Pulmonary artery endothelial cell (primary cell): ENCODE measurements around the gene NPAS4. TPM values are rescaled to one million over a fixed set of nuclear protein-coding genes. Genes with fewer than 3 reads are reported as not detected.

Source experiments
- total RNA-seq: library from RNA; depleted of rRNA; stranded (reverse); fragments of >200 nt; gene quantifications from 2 replicates; pipeline ENCODE4 v1.2.3, GENCODE V29; 2014

The NPAS4 gene
- total RNA-seq, 1 donor from 2014 or later = not detected

Other genes starting within 250 kb of the NPAS4 start
- gene KLC2, start 163.3 kb upstream of the NPAS4 start, total RNA-seq = 12.0 and 12.1 TPM in 2 replicates
- gene RAB1B, start 152.4 kb upstream of the NPAS4 start, total RNA-seq = 79.5 and 83.3 TPM in 2 replicates
- 0.04 and 0.07 TPM in 2 replicates for gene CNIH2, start 142.9 kb upstream of the NPAS4 start, total RNA-seq
- 146 and 204 TPM in 2 replicates for gene YIF1A, start 131.9 kb upstream of the NPAS4 start, total RNA-seq
- not detected in 2 replicates for gene TMEM151A, start 129.1 kb upstream of the NPAS4 start, total RNA-seq
- 0.04 TPM in 1 of 2 replicates, not detected in the other for gene CD248, start 104.0 kb upstream of the NPAS4 start, total RNA-seq
- gene RIN1, start 84.6 kb upstream of the NPAS4 start, total RNA-seq = 4.7 and 6.4 TPM in 2 replicates
- 80.5 and 86.2 TPM in 2 replicates for gene BRMS1, start 75.9 kb upstream of the NPAS4 start, total RNA-seq
- gene B4GAT1, start 73.4 kb upstream of the NPAS4 start, total RNA-seq = 34.2 and 36.7 TPM in 2 replicates
- 0.33 and 0.85 TPM in 2 replicates for gene SLC29A2, start 49.3 kb upstream of the NPAS4 start, total RNA-seq
- gene MRPL11, start 17.8 kb downstream of the NPAS4 start, total RNA-seq = 46.9 and 48.5 TPM in 2 replicates
- 4.0 and 5.2 TPM in 2 replicates for gene PELI3, start 45.9 kb downstream of the NPAS4 start, total RNA-seq
- 65.5 and 89.1 TPM in 2 replicates for gene DPP3, start 59.4 kb downstream of the NPAS4 start, total RNA-seq
- 17.4 and 27.7 TPM in 2 replicates for gene BBS1, start 89.6 kb downstream of the NPAS4 start, total RNA-seq
- gene ZDHHC24, start 125.0 kb downstream of the NPAS4 start, total RNA-seq = 17.4 and 20.2 TPM in 2 replicates
- gene ACTN3, start 125.9 kb downstream of the NPAS4 start, total RNA-seq = 0.07 TPM in 2 replicates
- gene CTSF, start 147.6 kb downstream of the NPAS4 start, total RNA-seq = 20.4 TPM in 2 replicates
- 0.20 and 0.21 TPM in 2 replicates for gene CCDC87, start 172.0 kb downstream of the NPAS4 start, total RNA-seq
- gene CCS, start 172.2 kb downstream of the NPAS4 start, total RNA-seq = 34.6 and 41.1 TPM in 2 replicates
- 23.2 and 43.6 TPM in 2 replicates for gene RBM14, start 195.6 kb downstream of the NPAS4 start, total RNA-seq
- 124 and 181 TPM in 2 replicates for gene RBM4, start 217.7 kb downstream of the NPAS4 start, total RNA-seq